ENCODE results near the gene KCTD13. TPM values are rescaled to one million over a fixed set of nuclear protein-coding genes. Genes with fewer than 3 reads are reported as not detected.
A peak's percentile ranks its signal among the peaks of the same experiment; 100 is the strongest.
"Not testable (repeated sequence)": the region's sequence is repeated elsewhere in the genome, so short reads cannot be mapped to it uniquely, and the experiment has no call there.

Gene KCTD13
- total RNA-seq, 1 donor from 2014 or later = 3.9 TPM

DNA sequence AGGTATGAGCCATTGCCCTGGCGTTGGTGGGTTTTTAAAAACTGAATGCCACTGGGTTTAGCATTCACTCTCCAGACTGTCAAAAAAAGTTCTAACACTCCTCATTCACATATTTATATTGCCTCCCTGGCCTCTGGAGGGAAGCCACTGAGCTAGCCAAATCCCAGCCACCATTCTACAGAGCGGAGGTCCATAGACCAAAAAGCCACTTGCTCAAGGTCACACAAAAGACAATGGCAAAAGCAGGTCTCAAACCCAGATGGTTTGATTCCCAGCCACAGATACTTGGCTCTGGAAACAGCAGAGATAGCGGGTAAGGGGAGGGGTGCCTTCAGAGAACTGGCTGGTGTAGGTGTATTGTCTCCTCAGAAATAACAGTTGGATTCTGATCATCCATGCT, 45.0 kb downstream of the KCTD13 start:
- no peak for DNase-seq (ENCODE audit: low read depth in 2 of 2)

DNA sequence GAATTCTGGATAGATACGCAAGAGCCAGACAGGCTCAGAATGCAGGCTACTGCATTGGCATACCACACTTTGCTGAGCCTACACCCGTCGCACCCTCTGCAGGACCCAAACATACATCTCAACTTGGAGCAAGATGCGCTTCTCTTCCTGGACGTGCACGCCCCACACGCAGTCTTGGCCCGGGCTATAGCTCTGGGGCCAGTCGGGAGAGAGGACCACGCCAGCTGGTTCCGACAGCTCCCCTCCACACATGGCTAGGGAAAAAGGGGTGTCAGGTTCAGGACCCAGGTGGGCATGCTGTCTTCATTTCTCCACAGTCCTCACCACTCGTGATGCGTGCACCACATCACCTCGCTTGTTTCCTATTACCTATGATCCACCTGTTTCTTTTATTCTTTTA, 47.9 kb downstream of the KCTD13 start:
- DNase-seq (ENCODE audit: low read depth in 2 of 2) = no peak

DNA sequence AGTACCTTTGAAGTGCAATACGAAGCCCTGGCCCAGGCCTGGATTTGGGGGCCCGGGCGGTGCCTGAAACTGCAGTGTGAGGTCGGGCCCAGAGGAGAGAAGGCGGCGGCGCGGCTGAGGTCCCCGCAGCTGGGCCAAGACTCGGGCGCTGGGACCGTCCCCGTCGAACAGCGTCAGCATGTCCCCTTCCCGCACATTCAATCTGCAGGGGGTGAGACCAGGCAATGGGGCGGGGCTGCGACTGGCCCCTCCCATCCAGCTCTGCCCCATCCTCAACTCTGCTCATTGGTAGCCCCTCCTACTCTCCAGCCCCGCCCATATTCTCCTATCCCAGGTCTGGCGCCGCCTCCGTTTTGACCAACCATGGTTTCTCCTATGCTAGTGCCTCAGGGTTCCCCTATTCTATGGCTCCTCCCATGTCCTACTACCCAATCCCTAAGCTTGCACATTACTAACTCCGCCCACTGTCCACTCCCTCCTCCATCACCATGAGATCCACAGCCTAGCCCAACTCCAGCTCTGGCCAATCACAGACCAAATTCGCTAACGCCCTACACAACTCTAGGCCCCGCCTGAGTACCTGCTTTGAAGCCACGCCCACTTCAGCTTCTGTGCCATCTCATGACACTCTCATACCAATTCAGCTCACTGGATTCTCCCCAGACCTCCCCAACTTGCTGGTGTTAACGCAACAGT, 48.6 kb downstream of the KCTD13 start:
- peak in 1 of 2 donors; percentile 43 for DNase-seq (ENCODE audit: low read depth in 2 of 2)

- no peak for DNase-seq (ENCODE audit: low read depth in 2 of 2)
These were observed 49.3 kb downstream of the KCTD13 start for GRCh38 chr16:29876594-29877249.

DNA sequence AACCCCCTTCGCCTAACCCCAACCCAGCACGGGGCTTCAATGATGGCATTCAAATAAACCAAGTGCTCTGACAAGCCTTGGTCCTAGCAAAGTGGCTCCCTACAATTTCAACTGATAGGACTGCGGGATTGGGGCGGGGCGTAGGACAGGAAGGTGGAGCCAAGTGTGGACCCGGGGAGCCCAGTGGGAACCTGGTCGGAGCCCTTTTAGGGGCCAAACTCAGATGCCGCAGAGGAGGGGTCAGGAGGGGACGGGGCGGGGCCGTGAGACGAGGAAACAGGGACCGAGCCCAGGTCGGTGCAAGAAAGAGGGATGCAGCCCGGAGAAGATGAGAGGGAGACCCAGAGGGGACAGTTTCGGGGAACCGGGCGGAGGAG, 49.8 kb downstream of the KCTD13 start:
- no peak for DNase-seq (ENCODE audit: low read depth in 2 of 2)

DNA sequence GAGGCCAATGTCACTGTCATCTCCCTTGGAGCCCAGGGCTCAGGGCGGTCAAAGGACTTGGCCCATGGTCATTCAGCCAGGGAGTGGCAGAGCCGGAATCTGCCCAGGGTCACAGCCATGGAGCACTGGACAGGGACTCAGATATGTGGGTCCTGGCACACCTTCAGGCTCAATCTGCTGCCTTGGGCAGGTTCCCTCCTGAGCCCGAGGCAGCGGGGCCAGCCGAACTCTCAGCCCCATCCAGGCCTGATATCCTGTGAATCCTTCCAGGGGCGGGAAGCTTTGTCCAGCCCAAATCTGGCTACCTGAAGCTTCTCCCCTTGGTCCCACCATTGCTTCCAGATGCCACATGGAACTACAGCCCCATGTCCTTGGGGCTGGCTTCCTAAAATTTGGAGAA, 50.8 kb downstream of the KCTD13 start:
- DNase-seq (ENCODE audit: low read depth in 2 of 2) = no peak

GRCh38 chr16:29873319-29873718, 52.7 kb downstream of the KCTD13 start:
- no peak for DNase-seq (ENCODE audit: low read depth in 2 of 2)

DNA sequence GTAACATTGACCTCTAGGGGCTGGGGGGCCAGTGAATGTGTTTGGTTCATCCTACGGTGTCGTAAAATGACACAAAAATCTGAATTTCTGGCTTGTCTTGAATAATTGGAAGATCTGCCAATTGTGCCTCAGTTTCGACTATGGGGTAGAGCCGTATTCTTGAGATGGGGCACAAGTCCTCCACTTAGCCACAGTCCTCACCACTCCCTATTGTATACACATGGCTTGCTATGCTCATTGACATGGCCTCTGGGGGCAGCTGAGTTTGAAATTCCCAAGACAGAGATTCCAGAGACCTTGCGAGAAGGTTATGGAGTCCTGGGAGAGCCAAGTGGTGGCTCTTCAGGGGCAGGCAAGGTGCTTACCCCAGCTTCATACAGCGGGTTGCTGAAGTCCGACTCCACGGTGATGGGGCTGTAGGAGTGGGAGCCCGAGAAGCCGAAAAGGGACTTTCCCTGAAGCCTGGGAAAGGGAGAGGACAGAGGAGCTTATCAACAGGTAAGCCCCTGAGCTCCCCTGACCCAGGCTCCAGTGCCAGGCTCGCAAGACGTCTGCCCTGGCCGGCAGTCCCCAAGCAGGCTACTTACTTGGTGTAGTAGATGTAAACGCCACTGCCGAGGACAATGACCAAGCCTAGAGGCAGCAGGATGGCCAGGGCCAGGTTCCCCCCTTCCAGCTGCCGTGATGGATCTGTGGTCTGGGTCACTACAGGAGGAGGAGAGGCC, 54.0 kb downstream of the KCTD13 start:
- no peak for DNase-seq (ENCODE audit: low read depth in 2 of 2)

DNA sequence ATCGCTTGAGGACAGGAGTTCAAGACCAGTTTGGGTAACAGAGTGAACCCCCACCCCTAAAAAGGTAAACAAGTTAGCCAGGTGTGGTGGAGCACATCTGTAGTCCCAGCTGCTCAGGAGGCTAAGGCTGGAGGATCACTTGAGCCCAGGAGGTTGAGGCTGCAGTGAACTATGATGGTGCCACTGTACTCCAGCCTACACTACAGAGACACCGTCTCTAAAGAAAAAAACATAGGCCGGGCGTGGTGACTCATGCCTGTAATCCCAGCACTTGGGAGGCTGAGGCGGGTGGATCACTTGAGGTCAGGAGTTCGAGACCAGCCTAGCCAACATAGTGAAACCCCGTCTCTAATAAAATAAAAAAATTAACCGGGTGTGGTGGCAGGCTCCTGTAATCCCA, 57.0 kb downstream of the KCTD13 start:
- not testable (repeated sequence) for DNase-seq (ENCODE audit: low read depth in 2 of 2)

- DNase-seq (ENCODE audit: low read depth in 2 of 2) = no peak
These were observed 57.5 kb downstream of the KCTD13 start for GRCh38 chr16:29868396-29869009.

GRCh38 chr16:29864205-29864604, 61.8 kb downstream of the KCTD13 start:
- DNase-seq (ENCODE audit: low read depth in 2 of 2) = no peak

GRCh38 chr16:29863669-29863984, 62.4 kb downstream of the KCTD13 start:
- no peak for DNase-seq (ENCODE audit: low read depth in 2 of 2)

DNA sequence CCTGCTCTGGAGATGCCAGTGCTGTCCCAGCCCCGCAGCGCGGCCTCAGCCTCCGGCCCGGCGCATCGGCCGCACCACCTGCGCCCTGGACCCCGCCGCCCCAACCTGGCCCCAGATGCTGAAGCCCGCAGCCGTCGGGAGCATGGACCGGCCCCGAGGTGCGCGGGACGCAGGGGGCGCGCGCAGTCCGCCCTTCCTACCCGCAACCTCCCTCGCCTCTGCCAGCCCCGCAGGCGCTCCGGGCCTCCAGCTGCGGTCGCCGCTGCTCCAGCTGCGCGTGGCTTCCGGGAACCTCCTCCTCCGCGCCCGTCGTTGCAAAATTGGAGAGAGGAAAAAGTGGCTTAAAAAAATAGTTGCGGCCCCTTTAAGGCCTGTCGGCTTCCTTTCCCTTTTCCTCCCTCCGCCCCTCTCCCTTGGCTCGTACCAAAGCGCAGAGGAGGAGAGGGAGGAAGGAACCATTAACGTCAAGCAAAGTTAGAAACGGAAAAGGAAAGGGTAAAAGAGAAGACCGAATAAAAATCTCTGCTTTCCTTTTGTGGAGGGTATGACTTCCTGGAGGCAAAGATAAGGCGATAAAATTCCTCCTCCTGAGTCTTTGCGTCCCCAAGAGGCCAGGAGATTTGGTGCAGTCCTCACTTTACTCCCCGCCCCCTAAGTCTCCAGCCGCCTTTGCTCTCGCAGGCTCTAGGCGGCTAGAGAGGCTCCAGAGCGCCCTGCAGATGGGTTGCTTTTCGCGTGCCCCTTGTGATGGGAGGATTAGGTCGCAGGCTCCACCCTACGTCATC, 63.0 kb downstream of the KCTD13 start, which contains the start of gene CDIPT:
CDIPT (minus strand) TSS at position 343 of the 785 bp plus-strand sequence. CDS start 369 bp downstream, outside the sequence.
- peak; percentile 95 to 98 for DNase-seq (ENCODE audit: low read depth in 2 of 2)

DNA sequence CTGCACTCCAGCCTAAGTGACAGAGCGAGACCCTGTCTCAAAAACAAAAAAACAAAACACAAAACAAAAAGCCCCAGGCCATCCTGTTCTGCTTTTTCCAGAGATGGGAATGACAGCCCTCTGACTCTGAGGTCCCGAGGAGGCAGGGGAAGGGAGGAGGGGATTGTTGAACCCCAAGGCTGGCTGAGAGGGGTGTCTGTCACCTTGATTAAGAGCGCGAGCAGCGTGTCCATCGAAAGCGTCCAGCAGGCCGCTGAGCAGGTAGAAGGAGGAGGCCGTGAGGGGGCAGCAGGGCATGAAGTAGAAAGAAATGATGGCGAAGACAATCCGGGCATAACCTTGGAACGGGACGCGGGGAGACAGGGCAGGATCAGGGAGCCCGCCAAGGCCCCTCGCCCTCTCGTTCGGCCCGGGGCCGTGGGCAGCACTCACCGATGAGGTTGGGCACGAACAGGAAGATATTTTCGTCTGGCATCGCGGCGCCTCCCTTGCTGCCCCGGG, 63.6 kb downstream of the KCTD13 start:
- peak in 1 of 2 donors; percentile 42 for DNase-seq (ENCODE audit: low read depth in 2 of 2)

- no peak for DNase-seq (ENCODE audit: low read depth in 2 of 2)
These were observed 65.8 kb downstream of the KCTD13 start for GRCh38 chr16:29860218-29860617.

DNA sequence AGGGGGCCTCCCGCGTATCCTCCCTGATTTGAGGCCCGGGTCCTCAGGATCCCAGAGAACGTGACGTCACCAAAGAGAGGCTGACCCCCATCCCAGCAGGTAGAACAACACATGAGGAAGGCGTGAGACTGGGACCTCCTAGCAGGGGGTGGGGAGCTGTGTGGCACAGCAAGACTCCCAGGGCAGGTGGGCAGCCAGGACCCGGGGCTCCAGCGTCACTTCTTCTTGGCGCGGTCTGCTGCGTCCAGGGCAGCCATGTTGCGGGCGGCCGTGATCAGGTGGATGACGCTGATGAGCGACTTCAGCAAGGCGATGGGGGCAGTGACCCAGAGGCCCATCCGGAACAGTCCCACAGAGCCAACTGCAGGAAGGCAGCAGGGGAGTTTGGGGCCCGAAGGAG, 67.1 kb downstream of the KCTD13 start:
- no peak for DNase-seq (ENCODE audit: low read depth in 2 of 2)

DNA sequence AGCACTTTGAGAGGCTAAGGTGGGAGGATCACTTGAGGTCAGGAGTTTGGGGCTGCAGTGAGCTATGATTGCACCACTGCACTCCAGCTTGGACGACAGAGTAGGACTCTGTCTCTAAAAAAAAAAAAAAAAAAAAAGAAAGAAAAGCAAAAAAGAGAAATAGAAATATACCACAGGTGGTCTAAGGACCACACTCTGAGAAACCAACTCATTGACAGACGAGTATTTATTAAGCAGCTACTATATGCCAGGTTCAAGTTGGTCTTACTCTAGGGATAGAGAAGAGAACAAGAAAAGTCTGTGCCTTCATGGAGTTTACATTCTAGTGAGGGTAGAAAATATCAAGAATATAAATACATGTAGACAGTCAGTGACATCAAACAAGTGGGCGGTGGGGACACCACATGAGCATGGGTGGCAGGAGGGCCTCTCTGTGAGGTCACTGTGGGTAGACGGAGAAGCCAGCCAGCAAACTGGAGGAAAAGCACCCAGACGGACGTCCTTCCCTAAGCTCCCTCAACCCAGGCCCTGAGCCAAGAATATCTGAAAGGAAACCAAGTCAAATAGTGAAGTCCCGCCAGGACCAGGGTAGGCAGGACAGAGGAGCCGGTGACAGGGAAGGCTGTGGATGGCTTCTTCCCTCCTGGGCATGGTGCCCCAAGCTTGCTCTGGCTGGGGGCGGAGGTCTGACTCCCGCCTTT, 67.7 kb downstream of the KCTD13 start:
- no peak for DNase-seq (ENCODE audit: low read depth in 2 of 2)

- no peak for DNase-seq (ENCODE audit: low read depth in 2 of 2)
These were observed 68.8 kb downstream of the KCTD13 start for GRCh38 chr16:29857133-29857760.

Measured in dermis microvascular lymphatic vessel endothelial cell (primary cell).